ENCODE data around the gene TOP2B.

The TOP2B gene

GRCh38 chr3:25620493-25620892 lies 44.2 kb downstream of the TOP2B start:
- DNase-seq (ENCODE audit: low read depth in 2 of 2) = no peak

GRCh38 chr3:25619382-25619781 lies 45.3 kb downstream of the TOP2B start:
- no peak for DNase-seq (ENCODE audit: low read depth in 2 of 2)

- no peak for DNase-seq (ENCODE audit: low read depth in 2 of 2)
These were observed 46.7 kb downstream of the TOP2B start for GRCh38 chr3:25618028-25618427.

DNA sequence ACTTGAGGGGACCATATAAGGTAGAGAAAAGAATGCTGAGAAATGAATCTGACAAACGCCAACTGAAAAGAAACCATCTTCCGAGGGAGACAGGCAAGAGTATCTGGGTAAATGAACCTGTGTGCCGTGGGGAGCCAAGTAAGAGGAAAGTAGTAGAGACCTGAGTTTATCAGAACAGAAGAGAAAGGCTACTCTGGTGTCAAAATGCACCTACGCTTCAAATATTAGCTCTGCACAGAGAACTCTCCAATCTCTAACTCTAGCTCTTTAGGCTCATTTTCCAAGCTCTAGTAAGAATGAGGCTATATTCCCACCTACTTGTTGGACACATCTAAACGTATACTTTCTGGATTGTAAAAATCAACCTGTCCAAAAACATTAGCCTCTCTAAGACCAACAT lies 53.5 kb downstream of the TOP2B start:
- DNase-seq (ENCODE audit: low read depth in 2 of 2) = no peak

DNA sequence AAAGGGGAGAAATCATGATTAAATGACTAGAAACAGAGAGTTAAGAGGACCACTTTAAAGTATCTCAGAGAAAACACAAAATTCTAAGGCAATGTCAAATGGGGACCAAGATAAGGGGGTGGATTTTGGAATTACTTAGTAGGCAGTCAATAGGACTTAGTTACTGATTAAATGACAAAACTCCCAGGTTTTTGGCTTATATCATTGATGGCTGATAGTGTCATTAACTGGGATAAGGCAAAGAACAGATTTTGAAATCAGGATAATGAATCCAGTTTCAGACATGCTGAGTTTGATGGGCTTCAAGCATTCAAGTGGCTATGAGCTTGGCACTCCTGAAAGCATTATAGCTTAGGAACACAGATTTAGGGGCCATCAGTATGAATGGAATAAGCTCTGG lies 53.9 kb downstream of the TOP2B start:
- no peak for DNase-seq (ENCODE audit: low read depth in 2 of 2)

DNA sequence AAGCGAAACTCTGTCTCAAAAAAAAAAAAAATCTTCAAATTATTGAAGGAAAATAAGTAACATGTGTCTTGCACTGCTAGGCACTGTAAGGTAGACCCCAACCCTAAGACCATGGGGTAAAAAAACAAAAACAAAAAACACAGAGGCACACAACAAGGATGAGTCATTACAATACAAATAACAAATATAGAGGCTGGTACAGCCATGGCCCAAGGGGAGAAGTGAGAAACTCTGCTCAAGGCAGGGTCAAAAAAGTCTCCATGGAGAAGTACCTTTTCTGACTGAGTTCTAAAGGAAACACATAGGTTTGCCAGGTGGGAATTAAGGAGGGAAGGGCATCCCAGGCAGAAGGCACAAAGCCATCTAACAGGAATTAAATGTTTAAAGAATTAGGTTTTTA lies 54.5 kb downstream of the TOP2B start:
- no peak for DNase-seq (ENCODE audit: low read depth in 2 of 2)

DNA sequence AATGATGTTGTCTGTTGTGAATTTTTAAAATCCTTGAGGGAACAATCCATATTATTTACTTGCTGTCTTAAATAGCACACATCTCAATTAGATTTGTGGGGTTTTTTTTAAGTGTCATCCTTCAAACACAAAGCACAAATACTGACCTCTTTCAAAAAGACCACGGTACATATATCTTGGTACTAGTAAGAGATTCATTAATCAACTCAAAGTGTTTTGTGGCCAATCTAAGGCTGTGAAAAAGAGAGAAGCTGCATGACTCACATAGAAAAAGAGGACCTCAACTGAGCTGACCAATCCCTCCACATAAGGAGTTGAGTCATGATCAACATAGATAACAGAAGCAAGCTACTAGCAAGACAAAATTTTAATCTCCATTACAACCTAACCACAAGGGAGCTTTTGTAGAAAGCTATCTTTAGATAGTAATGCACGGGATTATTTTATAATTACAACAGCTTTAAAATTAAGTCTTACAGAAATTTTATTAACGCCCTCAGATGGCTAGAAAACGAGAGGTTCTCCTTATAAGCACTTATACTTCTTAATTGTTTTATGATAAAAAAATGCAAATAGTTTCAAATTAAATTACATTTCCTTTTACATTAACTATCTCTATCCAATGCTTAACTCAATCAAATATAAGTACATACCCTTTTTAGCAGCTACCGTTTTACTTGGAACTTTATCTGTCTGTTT lies 60.5 kb downstream of the TOP2B start:
- no peak for DNase-seq (ENCODE audit: low read depth in 2 of 2)

GRCh38 chr3:25603703-25604102 lies 61.0 kb downstream of the TOP2B start:
- DNase-seq (ENCODE audit: low read depth in 2 of 2) = no peak

GRCh38 chr3:25597535-25598101 lies 67.1 kb downstream of the TOP2B start:
- no peak for DNase-seq (ENCODE audit: low read depth in 2 of 2)

DNA sequence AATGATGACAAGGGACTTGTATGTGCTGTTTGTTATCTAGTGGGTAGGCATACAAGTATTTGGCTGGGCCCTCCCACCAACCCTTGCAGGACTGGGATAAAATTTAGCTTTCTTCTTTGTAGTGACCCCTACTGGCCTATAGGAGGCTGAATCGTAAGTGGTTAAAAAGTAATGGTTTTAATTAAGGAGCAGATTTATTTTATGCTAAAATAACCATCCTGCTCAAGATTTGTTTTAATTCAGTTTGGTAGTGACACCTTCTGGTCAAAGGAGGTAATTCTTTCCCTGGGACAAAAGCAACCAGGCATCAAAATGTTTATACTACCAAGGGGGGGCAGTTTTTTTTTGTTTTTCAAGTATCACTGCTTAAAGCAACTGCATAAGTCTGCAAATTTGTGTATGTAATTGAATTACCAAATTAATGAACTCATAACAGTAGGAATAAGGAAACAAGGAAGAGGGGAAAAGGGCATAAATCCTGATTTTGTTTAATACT lies 70.7 kb downstream of the TOP2B start:
- DNase-seq (ENCODE audit: low read depth in 2 of 2) = no peak

GRCh38 chr3:25593001-25593400 lies 71.7 kb downstream of the TOP2B start:
- DNase-seq (ENCODE audit: low read depth in 2 of 2) = no peak

DNA sequence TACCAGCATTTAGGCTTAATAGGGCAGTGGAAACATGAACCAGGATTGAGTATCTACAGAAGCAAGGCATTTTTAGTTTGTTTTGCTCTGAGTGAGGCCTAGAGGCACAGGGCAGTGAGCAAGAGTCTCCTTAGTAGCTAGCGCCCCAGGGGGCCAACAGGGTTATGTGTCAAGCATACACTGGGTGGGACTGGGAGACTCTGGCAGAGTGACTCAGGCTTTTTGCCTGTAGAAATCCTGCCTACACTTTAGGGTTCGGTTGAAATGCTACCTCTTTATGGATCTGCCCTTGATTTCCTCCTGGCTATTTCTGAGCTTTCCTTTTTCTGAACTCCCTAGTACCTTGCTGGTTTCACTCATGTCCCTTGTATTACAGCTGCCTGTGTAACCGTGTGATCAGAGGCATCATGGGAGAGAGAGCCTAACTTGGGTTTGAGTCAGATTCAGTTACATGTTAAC lies 72.2 kb downstream of the TOP2B start:
- no peak for DNase-seq (ENCODE audit: low read depth in 2 of 2)

DNA sequence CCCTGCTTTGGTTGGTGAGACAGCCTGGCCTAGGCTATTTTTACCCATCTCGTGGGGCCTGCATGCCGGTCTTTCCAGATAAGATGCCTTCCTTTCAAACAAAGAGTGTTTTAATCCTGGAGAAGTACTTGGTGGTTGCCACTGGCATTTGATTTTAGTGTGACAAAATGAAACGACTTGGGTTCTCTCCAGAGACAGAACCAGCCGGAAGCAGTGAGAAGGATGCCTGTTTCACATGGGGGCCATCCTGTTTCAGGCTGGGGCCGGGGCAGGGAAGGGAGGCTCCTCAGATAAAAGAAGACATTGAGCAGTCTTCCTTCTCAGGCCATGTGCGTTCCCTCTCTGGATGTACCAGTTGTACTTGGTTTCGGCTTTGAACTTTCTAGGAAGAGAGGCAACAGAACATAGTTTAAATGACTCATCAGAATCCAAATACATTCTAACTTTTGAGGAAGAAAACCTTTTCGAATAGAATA lies 74.9 kb downstream of the TOP2B start:
- no peak for DNase-seq (ENCODE audit: low read depth in 2 of 2)

GRCh38 chr3:25589104-25589782 lies 75.5 kb downstream of the TOP2B start:
- no peak for DNase-seq (ENCODE audit: low read depth in 2 of 2)

DNA sequence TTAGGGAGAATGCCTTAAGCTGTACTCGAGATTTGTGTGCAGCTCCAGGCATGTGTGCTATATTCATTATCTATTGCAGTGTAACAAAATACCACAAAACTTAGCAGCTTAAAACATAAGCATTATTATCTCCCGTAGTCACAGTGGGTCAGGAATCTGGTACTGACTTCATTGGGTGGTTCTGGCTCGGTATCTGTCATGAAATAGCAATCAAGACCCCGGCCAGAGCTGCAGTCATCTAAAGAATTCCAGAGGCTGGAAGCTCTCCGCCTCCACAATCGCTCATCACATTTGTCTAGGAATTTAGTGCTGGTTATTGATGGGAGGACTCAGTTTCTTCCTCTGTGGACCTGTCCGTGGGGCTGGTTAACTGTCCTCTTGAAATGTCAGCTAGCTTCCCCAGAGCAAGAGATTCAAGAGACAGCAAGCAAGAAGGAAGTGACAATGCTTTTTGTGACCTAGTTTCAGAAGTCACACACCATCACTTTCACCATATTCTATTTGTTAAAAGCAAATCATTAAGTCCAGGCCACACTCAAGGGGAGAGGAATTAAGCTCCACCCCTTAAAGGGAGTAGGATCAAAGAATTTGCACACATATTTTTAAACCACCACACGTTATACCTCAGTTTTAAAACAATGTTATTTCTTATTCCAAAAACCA lies 76.1 kb downstream of the TOP2B start:
- no peak for DNase-seq (ENCODE audit: low read depth in 2 of 2)

DNA sequence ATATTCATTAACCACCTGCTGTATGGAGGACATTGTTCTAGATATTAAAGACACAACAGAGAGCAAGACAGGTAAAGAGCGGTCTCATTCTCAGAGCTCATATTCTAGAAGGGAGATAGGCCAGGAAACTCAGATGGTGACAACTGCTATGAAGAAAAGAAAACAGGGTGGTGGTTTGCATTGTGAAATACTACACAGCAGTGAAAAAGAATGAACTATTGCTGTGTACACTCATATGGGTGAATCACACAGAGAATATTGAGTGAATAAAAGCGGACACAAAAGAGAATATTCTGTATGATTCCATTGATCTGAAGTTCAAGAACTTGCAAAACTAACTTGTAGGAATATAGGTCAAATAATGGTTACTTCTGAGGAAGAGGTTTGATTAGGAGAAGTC lies 76.7 kb downstream of the TOP2B start:
- DNase-seq (ENCODE audit: low read depth in 2 of 2) = no peak

- no peak for DNase-seq (ENCODE audit: low read depth in 2 of 2)
These were observed 77.2 kb downstream of the TOP2B start for GRCh38 chr3:25587526-25587925.

- DNase-seq (ENCODE audit: low read depth in 2 of 2) = no peak
These were observed 77.6 kb downstream of the TOP2B start for GRCh38 chr3:25587094-25587493.

GRCh38 chr3:25586553-25586952 lies 78.2 kb downstream of the TOP2B start:
- DNase-seq (ENCODE audit: low read depth in 2 of 2) = no peak

GRCh38 chr3:25586167-25586505 lies 78.6 kb downstream of the TOP2B start:
- no peak for DNase-seq (ENCODE audit: low read depth in 2 of 2)

DNA sequence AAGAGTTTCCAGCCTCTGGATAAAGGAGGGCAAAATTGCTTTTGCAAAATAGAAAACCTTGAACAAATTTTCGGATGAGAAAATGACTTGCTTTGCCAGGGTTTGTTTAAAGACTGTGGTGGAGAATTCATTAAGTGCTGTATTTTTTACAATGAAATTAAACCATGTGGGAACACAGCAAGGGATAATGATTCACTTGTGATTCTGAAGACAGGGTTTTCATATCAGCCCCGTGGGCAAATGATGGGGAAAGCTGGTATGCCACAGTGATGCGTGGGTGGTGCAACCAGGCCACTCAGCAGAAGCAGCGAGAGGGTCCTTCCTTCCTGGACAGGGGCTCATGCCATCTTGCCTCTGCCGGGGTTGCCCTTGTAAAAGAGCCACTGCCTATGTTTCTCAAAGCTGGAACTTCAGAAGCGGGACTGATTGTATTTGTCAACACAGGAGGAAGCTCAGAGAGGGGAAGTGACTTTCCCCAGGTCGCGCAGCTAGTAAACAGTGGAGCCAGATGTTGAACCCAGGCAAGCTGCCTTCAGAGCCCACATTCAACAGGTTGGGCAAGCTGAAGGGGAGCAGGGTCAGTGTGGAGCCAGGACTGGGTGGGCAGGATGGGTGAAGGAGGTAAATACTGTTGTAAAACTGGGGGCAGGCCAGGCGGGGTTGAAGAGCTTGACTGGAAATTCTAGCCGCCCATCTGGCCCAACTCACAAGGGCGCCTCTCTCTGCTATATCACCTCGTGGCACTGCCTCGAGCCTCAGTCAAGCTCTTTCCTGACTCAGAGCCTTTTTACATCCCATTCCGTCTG lies 79.1 kb downstream of the TOP2B start:
- no peak for DNase-seq (ENCODE audit: low read depth in 2 of 2)

All from activated CD8-positive, alpha-beta memory T cell treated with anti-CD3 and anti-CD28 coated beads for 4 hours (primary cell).